Naive B cell (primary cell): ENCODE data around the gene LTBP4. TPM values are rescaled to one million over a fixed set of nuclear protein-coding genes. Genes with fewer than 3 reads are reported as not detected.

Source experiments
- ATAC-seq, 2 donors: fragments of 150-1000 bp; cut with Tn5 transposase; 2 replicates each; pipeline ENCODE4 v1.10.0; 2021; ENCODE audit warnings: low read depth in 2 of 2, mild to moderate bottlenecking in 2 of 2, moderate library complexity in 2 of 2
- DNase-seq: peaks from one replicate; pipeline ENCODE4 v3.0.0; 2022
- H3K27ac Mint-ChIP-seq, 6 donors: one replicate each; pipeline ENCODE4 v1.8.0; 2020 to 2022; ENCODE audit warnings: mild to moderate bottlenecking in 6 of 6, mixed read lengths in 6 of 6, moderate library complexity in 5 of 6, inconsistent platforms in 2 of 6
- H3K27me3 Mint-ChIP-seq, 3 donors: one replicate each; pipeline ENCODE4 v1.8.0; 2021 to 2022; ENCODE audit warnings: mixed read lengths in 3 of 3, mild to moderate bottlenecking in 1 of 3
- H3K36me3 Mint-ChIP-seq, 2 donors: one replicate each; pipeline ENCODE4 v1.8.0; 2020 to 2022; ENCODE audit warnings: mixed read lengths in 2 of 2, inconsistent platforms in 1 of 2, mild to moderate bottlenecking in 1 of 2
- H3K4me1 Mint-ChIP-seq, 3 donors: one replicate each; pipeline ENCODE4 v1.8.0; 2020 to 2022; ENCODE audit warnings: mixed read lengths in 3 of 3, inconsistent platforms in 1 of 3, mild to moderate bottlenecking in 1 of 3, moderate library complexity in 1 of 3
- H3K4me3 Mint-ChIP-seq, 8 donors: one replicate each; pipeline ENCODE4 v1.8.0; 2020 to 2022; ENCODE audit warnings: mild to moderate bottlenecking in 8 of 8, mixed read lengths in 8 of 8, moderate library complexity in 8 of 8, inconsistent platforms in 2 of 8
- H3K9me3 Mint-ChIP-seq, 7 donors: one replicate each; pipeline ENCODE4 v1.8.0; 2020 to 2022; ENCODE audit warnings: mixed read lengths in 7 of 7, mild to moderate bottlenecking in 5 of 7, inconsistent platforms in 2 of 7, moderate library complexity in 1 of 7
- polyA plus RNA-seq, 6 donors: library from polyadenylated mRNA; unstranded; fragments of 300-500 nt; fragmentation: Illumina TruSeq; gene quantifications; one replicate each; pipeline ENCODE4 v1.2.3, GENCODE V29; 2021; ENCODE audit warnings: low read depth in 6 of 6

Gene LTBP4
- polyA plus RNA-seq, 6 donors from 2014 or later: 9.6 to 18.1 (median 14.5) TPM

DNA sequence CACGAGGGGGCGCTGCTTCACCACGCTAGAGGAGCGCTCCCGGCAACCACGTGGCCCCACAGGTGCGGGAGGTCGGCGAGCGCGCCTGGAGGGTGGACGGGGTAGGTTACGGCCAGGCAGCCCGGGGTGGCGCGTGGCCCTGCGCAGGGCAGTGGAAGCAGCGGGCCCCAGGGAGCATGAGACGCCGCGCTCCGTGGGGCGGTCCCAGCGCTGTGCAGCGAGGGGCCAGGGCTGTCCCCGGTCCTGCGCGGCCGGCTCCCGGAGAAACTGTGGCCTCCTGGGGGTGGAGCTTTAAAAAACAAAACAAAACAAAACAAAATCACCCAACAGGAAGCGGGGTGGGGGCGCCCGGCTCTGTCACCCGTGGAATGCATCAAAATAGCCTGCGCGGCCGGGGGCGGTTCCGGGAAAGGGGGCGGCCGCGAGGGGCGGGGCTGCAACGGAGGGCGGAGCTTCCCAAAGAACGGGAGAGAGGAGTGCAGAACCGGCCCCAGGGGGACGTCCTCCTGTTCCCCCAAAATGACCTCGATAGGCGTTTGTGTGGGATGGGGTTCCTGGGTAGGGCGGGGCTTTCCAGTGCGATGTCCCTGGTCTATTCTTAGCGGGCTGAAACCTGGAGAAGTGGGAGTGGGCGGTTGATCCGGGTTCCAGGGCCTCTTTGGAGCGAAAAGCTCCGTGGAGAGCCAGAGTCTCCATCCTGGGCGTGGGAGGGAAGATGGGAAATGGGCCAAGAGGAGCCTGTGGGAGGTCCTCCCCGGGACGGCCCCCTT, 61.9 kb downstream of the LTBP4 start:
- no peaks in the 10 kb centered on the region for H3K27me3 Mint-ChIP-seq
- H3K4me3 Mint-ChIP-seq: peak overlapping the region; percentile 80 to 94 (median 86)
- H3K36me3 Mint-ChIP-seq: no peaks in the 10 kb centered on the region
- DNase-seq (peak; percentile 93), ATAC-seq (peak; percentile 88 to 92)
- no peaks in the 10 kb centered on the region for H3K9me3 Mint-ChIP-seq
- peak overlapping the region; percentile 89 to 97 (median 94) for H3K27ac Mint-ChIP-seq
- peaks cover 11 to 25% (median 19%) of the 10 kb centered on the region in 3 donors for H3K4me1 Mint-ChIP-seq

DNA sequence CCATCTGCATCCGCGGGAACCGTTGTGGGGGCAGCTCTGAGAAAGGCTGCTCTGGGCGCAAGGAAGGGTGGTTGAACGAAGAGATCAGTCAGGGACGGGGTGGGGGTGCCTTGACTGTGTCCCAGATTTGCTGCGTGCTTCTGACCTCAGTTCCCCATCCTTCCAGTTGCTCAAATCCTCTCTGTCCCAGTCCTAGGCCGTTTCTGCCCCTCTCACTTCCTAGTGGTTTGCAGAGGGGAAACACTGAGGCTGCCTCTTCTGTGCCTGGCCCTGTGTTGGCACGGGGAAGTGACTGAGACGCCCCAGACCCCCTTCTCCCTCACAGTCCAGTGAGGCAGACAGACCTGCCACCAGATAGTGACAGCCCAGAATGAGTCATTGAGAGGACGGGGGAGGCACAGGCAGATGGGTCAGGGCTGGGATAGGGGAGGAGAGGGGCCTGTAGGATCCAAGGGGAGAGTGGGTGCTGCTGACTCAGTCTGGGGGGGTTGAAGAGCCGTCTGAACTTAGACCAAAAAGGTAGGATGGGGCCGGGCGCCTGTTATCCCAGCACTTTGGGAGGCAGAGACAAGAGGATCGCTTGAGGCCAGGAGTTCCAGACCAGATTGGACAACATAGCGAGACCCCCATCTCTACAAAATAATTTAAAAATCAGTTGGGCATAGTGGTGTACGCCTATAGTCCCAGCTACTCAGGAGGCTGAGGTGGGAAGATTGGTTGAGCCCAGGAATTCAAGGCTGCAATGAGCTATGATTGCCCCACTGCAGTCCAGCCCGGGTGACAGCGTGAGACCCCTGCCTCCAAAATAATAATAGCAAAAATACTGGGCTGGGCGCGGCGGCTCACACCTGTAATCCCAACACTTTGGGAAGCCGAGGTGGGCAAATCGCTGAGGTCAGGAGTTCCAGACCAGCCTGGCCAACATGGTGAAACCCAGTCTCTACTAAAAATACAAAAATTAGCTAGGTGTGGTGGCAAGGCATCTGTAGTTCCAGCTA, 62.8 kb downstream of the LTBP4 start:
- peak overlapping the region; percentile 80 to 94 (median 86) for H3K4me3 Mint-ChIP-seq
- no peaks in the 10 kb centered on the region for H3K27me3 Mint-ChIP-seq
- peaks cover 0 to 2% of the 10 kb centered on the region in 2 donors for H3K36me3 Mint-ChIP-seq
- peak; percentile 4 for DNase-seq
- H3K9me3 Mint-ChIP-seq: peaks cover 0 to 2% (median 0%) of the 10 kb centered on the region in 7 donors
- H3K4me1 Mint-ChIP-seq: peaks cover 11 to 25% (median 19%) of the 10 kb centered on the region in 3 donors
- no peak for ATAC-seq
- H3K27ac Mint-ChIP-seq: peak overlapping the region; percentile 89 to 97 (median 94)

DNA sequence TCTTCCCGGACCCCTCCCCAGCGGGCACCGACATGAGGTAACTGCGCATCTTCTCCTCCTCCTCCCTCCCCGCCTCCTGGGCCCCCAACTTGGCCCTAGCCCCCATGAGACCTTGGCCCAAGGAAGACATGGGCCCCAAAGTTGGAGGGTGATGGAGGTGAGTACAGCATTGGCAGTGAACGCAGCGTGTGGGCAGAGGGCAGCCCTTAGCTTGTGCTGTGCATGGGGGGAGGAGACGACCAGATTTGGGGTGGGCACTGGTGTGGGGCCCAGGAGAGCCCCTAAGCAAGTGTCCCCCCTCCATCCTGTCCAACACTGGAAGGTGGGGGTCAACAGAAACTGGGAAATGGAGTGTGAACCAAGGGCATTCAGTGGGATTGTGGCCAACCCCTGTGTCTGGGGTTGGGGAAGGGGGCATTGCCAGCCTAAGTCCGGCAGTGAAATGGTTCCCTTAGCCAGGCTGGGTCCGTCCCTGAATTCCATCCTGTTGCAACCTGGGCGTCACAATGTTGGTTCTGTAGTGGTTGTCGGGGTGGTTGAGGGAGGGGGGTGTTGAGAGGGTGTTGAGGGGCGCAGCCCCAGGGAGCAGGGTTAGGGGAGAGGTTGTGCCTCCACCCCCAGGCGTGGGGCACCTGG, 65.8 kb downstream of the LTBP4 start:
- no peak for ATAC-seq
- H3K36me3 Mint-ChIP-seq: peaks cover 10 to 18% of the 10 kb centered on the region in 2 donors
- peak overlapping the region in 3 of 6 donors; percentile 22 to 60 (median 32) for H3K27ac Mint-ChIP-seq

DNA sequence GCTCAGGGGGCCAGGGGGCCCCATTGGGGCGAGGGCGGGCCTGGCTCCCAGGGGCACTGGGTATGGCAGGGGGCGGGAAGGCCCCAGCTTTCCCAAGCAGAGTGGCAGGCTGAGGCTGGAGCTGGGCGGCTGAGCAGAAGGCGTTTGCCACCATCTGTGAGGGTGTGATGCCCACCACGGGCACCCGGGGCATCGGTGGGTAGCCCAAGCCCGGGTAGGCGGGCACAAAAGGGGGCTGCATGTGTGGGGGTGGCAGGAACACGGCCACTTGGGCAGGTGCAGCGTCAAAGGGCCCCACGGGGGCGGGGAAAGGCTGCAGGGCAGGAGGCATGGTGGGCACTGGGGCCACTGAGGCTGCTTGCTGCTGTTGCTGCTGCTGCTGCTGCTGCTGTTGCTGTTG, 66.4 kb downstream of the LTBP4 start:
- peaks cover 0 to 7% (median 0%) of the 10 kb centered on the region in 7 donors for H3K9me3 Mint-ChIP-seq
- ATAC-seq (no peak), DNase-seq (no peak)
- peaks cover 10 to 18% of the 10 kb centered on the region in 2 donors for H3K36me3 Mint-ChIP-seq
- no peak overlapping the region for H3K27ac Mint-ChIP-seq
- no peaks in the 10 kb centered on the region for H3K27me3 Mint-ChIP-seq
- H3K4me1 Mint-ChIP-seq: peaks cover 14 to 16% (median 15%) of the 10 kb centered on the region in 3 donors
- H3K4me3 Mint-ChIP-seq: no peak overlapping the region

More for the DNA sequence above, 65.8 kb downstream of the LTBP4 start:
- no peak for DNase-seq
- H3K4me1 Mint-ChIP-seq: peaks cover 15 to 23% (median 19%) of the 10 kb centered on the region in 3 donors
- H3K9me3 Mint-ChIP-seq: peaks cover 0 to 7% (median 0%) of the 10 kb centered on the region in 7 donors
- no peaks in the 10 kb centered on the region for H3K27me3 Mint-ChIP-seq
- peak overlapping the region in 1 of 8 donors; percentile 33 for H3K4me3 Mint-ChIP-seq

DNA sequence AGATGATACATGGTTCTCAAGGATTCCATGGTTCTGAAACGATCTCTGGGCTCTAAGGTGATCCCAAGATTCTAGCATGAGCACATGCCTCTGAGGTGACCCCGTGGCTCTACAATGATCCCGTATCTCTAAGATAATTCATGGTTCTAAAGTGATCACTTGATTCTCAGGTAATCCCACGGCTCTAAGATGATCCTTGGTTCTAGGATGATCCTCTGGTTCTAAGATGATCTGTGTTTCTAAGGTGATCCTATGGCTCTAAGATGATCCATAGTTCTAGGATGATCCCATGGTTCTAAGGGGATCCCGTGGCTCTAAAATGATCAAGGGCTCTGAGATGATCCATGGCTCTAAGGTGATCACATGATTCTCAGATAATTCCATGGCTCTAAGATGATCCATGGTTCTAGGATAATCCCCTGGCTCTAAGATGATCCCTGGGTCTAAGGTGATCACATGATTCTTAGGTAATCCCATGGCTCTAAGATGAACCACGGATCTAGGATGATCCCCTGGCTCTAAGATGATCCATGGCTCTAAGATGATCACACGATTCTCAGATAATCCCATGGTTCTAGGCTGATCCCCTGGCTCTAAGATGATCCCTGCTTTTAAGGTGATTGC, 67.9 kb downstream of the LTBP4 start:
- H3K27ac Mint-ChIP-seq: no peak overlapping the region

DNA sequence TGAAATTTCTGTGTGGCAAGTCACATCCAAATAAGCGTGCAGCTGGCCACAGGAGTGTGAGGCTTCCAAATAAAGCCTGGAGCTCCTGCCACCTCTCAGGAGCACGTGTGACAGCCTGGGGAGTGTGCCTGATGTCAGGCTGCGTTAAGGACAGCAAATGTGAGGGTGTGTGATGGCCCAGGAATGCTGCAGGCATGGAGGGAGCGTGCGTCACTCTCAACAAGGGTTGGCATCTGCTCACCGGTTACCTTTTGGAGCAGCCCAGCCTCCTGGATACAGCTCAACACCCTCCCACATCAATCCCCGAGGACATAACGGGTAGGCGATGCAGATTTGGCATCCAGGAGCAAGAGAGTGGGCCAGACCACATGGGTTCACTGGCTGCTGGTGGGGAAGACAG, 70.2 kb downstream of the LTBP4 start:
- ATAC-seq: no peak
- H3K4me1 Mint-ChIP-seq: peaks cover 0 to 3% (median 2%) of the 10 kb centered on the region in 3 donors

More for the DNA sequence above, 67.9 kb downstream of the LTBP4 start:
- H3K36me3 Mint-ChIP-seq: peaks cover 10 to 18% of the 10 kb centered on the region in 2 donors
- DNase-seq: no peak
- H3K27me3 Mint-ChIP-seq: no peaks in the 10 kb centered on the region
- peak overlapping the region in 1 of 8 donors; percentile 31 for H3K4me3 Mint-ChIP-seq
- H3K4me1 Mint-ChIP-seq: peaks cover 0 to 3% (median 2%) of the 10 kb centered on the region in 3 donors
- H3K9me3 Mint-ChIP-seq: peaks cover 0 to 7% (median 0%) of the 10 kb centered on the region in 7 donors
- ATAC-seq: no peak

DNA sequence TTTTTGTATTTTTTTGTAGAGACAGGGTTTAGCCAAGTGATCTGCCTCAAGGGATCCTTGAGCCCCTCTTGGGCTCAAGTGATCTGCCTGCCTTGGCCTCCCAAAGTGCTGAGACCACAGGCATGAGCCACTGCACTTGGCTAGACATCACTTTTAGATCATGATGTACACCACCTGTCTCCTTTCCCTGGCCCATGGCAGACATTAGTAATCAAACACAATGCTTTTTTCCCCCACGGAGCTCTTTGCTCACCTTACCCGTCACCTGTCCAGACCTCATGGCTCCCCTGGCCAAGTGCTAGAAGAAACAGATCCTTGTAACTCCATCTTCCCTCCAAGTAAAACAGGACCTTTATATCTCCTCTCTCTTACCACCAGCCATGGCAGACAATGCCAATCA, 70.9 kb downstream of the LTBP4 start:
- no peak overlapping the region for H3K27ac Mint-ChIP-seq
- H3K27me3 Mint-ChIP-seq: no peaks in the 10 kb centered on the region
- no peak overlapping the region for H3K4me3 Mint-ChIP-seq
- ATAC-seq: no peak
- DNase-seq: no peak
- H3K9me3 Mint-ChIP-seq: peaks cover 0 to 7% (median 0%) of the 10 kb centered on the region in 7 donors
- H3K4me1 Mint-ChIP-seq: peaks cover 0 to 3% (median 2%) of the 10 kb centered on the region in 3 donors
- peaks cover 10 to 18% of the 10 kb centered on the region in 2 donors for H3K36me3 Mint-ChIP-seq

More for the DNA sequence above, 70.2 kb downstream of the LTBP4 start:
- no peaks in the 10 kb centered on the region for H3K27me3 Mint-ChIP-seq
- H3K9me3 Mint-ChIP-seq: peaks cover 0 to 7% (median 0%) of the 10 kb centered on the region in 7 donors
- peaks cover 10 to 18% of the 10 kb centered on the region in 2 donors for H3K36me3 Mint-ChIP-seq
- peak overlapping the region in 1 of 6 donors; percentile 35 for H3K27ac Mint-ChIP-seq
- H3K4me3 Mint-ChIP-seq: no peak overlapping the region
- DNase-seq: no peak

DNA sequence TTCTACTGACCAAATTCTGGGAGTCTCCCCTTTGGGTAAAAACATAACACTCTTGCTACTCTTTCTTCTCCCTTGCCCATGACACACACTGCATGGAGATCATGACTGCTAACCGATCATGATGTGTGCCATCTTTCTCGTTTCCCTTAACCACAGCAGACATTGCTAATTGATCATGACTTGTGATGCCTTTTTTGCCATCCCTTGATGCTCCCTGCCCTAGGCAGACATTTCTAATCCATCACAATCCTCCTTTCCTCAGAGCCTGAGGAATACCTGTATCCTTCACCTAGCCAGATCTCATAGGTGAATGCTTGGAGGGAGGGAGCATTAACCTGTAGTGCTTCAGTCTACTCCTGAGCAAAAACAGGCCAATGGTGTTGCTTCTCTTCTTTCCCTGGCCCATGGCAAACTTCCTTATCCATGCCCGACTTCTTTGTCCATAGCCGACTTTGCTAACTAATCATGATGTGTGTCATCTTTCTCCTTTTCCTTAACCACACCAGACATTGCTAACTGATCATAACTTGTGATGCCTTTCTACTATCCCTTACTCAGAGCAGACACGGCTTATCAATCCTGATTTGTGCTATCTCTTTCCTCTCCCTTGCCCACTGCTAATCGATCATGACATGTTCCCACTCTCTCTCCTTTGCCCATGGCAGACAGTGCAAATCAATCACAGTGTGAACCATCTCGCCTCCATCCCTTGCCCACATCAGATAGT, 71.6 kb downstream of the LTBP4 start:
- H3K27ac Mint-ChIP-seq: no peak overlapping the region

DNA sequence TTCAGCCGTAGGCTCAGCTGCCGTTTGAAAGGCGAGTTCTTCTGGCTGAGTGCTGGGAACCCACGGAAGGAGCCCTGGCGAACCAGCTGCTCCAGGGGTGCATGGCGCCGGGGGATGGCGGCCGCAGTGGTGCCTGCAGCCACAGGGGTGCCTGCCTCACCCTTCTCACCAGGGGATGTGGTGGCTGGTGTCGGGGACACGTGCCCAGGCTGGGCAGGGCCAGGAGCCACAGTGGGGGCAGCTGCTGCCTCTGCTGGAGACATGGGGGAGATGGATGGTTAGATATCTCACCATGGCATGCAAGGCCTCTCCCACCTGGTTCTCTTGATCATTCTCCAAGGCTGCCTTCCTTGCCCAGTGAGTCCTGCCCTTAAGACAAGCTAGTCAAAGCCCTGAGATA, 72.2 kb downstream of the LTBP4 start:
- H3K9me3 Mint-ChIP-seq: peaks cover 0 to 7% (median 0%) of the 10 kb centered on the region in 7 donors
- no peak for DNase-seq
- H3K27ac Mint-ChIP-seq: no peak overlapping the region
- no peak overlapping the region for H3K4me3 Mint-ChIP-seq
- H3K27me3 Mint-ChIP-seq: no peaks in the 10 kb centered on the region
- peaks cover 10 to 18% of the 10 kb centered on the region in 2 donors for H3K36me3 Mint-ChIP-seq
- H3K4me1 Mint-ChIP-seq: peaks cover 0 to 3% (median 2%) of the 10 kb centered on the region in 3 donors
- ATAC-seq: no peak

More for the DNA sequence above, 71.6 kb downstream of the LTBP4 start:
- H3K36me3 Mint-ChIP-seq: peaks cover 10 to 18% of the 10 kb centered on the region in 2 donors
- peaks cover 0 to 3% (median 2%) of the 10 kb centered on the region in 3 donors for H3K4me1 Mint-ChIP-seq
- no peak overlapping the region for H3K4me3 Mint-ChIP-seq
- peaks cover 0 to 7% (median 0%) of the 10 kb centered on the region in 7 donors for H3K9me3 Mint-ChIP-seq
- DNase-seq (no peak), ATAC-seq (no peak)
- no peaks in the 10 kb centered on the region for H3K27me3 Mint-ChIP-seq

DNA sequence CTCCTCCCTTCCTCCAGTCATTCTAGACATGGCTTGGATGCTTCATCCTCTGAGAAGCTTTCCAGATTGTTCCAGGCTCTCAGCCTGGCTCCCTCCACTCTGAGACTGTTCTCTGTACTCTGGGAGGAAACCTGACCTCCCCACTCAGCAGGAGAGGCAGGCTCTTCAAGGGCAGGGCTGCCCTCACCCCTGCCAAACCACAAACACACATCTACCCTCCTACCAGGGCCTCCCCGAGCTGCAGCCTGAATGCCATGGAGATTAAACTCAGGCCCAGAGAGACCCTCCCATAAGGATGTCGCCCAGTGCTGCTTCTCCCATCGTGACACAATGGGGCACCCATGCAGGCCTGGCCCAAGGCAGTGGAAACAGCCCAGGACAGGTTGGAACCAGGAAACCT, 73.1 kb downstream of the LTBP4 start:
- no peak overlapping the region for H3K27ac Mint-ChIP-seq

DNA sequence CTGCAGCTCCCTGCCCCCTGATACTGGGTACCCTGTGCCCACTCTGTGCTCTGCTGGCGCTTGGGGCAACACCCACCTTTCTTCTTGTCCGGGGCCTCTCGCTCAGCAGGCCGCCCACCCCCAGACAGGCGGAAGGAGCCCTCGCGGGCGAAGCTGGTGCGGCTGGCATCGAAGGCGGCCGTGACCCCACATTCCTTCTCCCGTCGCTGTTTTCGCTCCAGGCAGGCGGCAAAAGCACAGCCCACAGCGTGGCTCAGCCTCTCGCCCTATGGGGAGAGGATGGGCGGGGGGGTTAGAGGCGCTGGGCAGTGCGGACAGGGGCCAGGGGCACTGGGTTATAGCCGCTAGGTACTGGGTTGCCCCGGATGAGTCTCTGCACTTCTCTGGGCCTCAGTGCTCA, 76.0 kb downstream of the LTBP4 start:
- ATAC-seq: no peak
- Mint-ChIP-seq H3K4me3 (no peak overlapping the region), H3K27me3 (no peaks in the 10 kb centered on the region)

More for the DNA sequence above, 73.1 kb downstream of the LTBP4 start:
- no peak for ATAC-seq
- Mint-ChIP-seq H3K4me3 (no peak overlapping the region), H3K9me3 (peaks cover 0 to 3% (median 0%) of the 10 kb centered on the region in 7 donors), H3K4me1 (peaks cover 0 to 3% (median 2%) of the 10 kb centered on the region in 3 donors), H3K36me3 (peaks cover 10 to 17% of the 10 kb centered on the region in 2 donors), H3K27me3 (no peaks in the 10 kb centered on the region)
- DNase-seq: no peak

More for the DNA sequence above, 76.0 kb downstream of the LTBP4 start:
- Mint-ChIP-seq H3K36me3 (peaks cover 0 to 4% of the 10 kb centered on the region in 2 donors), H3K4me1 (no peaks in the 10 kb centered on the region), H3K27ac (peak overlapping the region in 1 of 6 donors; percentile 22), H3K9me3 (no peaks in the 10 kb centered on the region)
- DNase-seq: no peak
